Central memory CD8-positive, alpha-beta T cell (primary cell): ENCODE data around the gene SUV39H2.

Experiments used
- ATAC-seq: fragments of 150-1000 bp; cut with Tn5 transposase; replicated peaks from 2 replicates; pipeline ENCODE4 v1.10.0; 2022; ENCODE audit warnings: mild to moderate bottlenecking, moderate FRiP score, moderate number of reproducible peaks; ENCODE audit not compliant: poor library complexity, severe bottlenecking; ENCODE audit errors: extremely low read depth
- DNase-seq, 2 donors: peaks; one replicate each; pipeline ENCODE4 v3.0.0; 2021; ENCODE audit warnings: low spot score in 2 of 2
- H3K27ac Mint-ChIP-seq: one replicate; pipeline ENCODE4 v1.8.0; 2022; ENCODE audit warnings: low read depth, mild to moderate bottlenecking, moderate library complexity, mixed read lengths
- H3K27me3 Mint-ChIP-seq: one replicate; pipeline ENCODE4 v1.8.0; 2022; ENCODE audit warnings: mixed read lengths
- H3K36me3 Mint-ChIP-seq: one replicate; pipeline ENCODE4 v1.8.0; 2022; ENCODE audit warnings: mild to moderate bottlenecking, moderate library complexity, mixed read lengths; ENCODE audit not compliant: insufficient read depth
- H3K4me1 Mint-ChIP-seq: one replicate; pipeline ENCODE4 v1.8.0; 2022; ENCODE audit warnings: mixed read lengths
- H3K4me3 Mint-ChIP-seq: one replicate; pipeline ENCODE4 v1.8.0; 2022; ENCODE audit warnings: mild to moderate bottlenecking, moderate library complexity, mixed read lengths
- H3K9me3 Mint-ChIP-seq: one replicate; pipeline ENCODE4 v1.8.0; 2022; ENCODE audit warnings: mixed read lengths

SUV39H2 gene, protein sequence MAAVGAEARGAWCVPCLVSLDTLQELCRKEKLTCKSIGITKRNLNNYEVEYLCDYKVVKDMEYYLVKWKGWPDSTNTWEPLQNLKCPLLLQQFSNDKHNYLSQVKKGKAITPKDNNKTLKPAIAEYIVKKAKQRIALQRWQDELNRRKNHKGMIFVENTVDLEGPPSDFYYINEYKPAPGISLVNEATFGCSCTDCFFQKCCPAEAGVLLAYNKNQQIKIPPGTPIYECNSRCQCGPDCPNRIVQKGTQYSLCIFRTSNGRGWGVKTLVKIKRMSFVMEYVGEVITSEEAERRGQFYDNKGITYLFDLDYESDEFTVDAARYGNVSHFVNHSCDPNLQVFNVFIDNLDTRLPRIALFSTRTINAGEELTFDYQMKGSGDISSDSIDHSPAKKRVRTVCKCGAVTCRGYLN

DNA sequence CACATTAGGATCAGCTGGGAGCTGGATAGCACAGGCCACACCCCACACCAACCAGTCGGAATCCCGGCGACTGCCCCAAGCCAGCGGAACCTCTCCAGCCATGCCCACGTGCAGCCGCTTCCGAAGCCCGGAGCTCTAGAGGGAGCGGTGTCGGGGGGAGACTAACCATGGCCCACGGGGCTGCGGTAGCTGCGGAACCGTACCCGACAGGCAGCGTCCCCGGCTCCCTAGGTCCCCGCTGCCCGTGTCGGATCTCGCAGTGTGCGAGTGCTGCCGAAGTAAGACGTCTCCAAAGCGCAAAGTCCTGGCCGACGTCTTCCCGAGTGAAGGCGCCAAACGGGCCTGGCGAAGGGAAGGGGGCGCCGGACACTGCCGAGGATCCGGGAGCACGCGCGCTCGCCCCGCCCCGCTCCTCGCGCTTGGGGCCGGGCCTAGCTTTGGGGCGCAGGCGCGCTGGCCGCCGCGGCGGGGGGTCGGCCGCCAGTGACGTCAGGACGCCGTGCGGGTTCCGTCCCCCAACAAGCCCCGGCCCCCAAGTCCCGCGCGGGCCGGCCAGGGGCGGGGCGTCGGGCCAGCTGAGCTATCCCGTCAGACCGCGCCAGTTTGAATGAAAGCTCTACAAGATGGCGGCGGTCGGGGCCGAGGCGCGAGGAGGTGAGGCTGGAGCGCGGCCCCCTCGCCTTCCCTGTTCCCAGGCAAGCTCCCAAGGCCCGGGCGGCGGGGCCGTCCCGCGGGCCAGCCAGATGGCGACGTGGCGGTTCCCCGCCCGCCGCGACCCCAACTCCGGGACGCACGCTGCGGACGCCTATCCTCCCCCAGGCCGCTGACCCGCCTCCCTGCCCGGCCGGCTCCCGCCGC, at the start of gene SUV39H2:
Gene SUV39H2 (plus strand): TSS at position 601 of the 858 bp plus-strand sequence. CDS start 23 bp downstream, at position 624.
- Mint-ChIP-seq H3K9me3 (no peaks in the 10 kb centered on the region), H3K36me3 (peaks cover 8% of the 10 kb centered on the region), H3K27ac (peak within 1 kb of the TSS; percentile 81), H3K4me1 (peaks cover 24% of the 10 kb centered on the region), H3K27me3 (no peaks in the 10 kb centered on the region), H3K4me3 (peak within 1 kb of the TSS; percentile 92)
- DNase-seq (peak; percentile 74 to 81), ATAC-seq (peak; percentile 92)

DNA sequence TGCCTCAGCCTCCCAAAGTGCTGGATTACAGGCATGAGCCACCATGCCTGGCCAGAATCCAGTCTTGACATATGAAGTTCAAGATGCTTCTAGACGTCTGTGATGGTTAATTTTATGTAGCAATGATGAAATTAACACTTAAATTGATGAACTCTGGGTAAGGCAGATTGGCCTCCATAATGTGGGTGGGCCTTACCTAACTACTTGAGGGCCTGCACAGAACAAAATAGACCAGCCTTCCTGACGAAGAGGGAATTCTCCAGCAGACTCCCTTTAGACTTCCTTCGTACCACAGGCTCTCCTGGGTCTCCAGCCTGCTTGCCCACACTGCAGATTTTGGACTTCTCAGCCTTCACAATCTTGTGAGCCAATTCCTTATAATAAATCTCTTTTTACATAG, 45.6 kb upstream of the SUV39H2 start:
- Mint-ChIP-seq H3K36me3 (peaks cover 12% of the 10 kb centered on the region), H3K9me3 (no peaks in the 10 kb centered on the region), H3K4me1 (peaks cover 7% of the 10 kb centered on the region), H3K4me3 (no peak overlapping the region), H3K27ac (no peak overlapping the region), H3K27me3 (no peaks in the 10 kb centered on the region)
- DNase-seq (no peak), ATAC-seq (no peak)

DNA sequence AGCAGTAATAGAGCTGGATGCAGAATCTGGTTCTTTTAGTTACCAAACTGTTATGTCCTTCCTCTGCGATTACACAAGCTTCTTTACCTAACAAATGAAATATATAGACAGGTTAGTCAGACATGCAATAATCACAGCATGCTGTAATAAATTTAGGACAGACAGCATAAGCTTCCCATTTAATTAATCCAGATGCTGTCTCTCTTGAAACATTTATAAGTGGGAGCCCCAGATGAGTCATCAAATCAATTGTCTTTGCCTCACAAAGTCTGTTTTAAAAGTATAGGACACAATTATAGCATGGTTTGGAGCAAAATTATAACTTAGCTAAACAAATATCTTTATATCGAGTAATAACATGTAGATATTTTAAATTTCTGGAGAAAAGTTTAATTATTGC, 42.5 kb upstream of the SUV39H2 start:
- Mint-ChIP-seq H3K9me3 (no peaks in the 10 kb centered on the region), H3K36me3 (peaks cover 21% of the 10 kb centered on the region), H3K4me1 (peaks cover 19% of the 10 kb centered on the region), H3K27me3 (no peaks in the 10 kb centered on the region), H3K27ac (no peak overlapping the region), H3K4me3 (no peak overlapping the region)
- ATAC-seq (no peak), DNase-seq (no peak)

DNA sequence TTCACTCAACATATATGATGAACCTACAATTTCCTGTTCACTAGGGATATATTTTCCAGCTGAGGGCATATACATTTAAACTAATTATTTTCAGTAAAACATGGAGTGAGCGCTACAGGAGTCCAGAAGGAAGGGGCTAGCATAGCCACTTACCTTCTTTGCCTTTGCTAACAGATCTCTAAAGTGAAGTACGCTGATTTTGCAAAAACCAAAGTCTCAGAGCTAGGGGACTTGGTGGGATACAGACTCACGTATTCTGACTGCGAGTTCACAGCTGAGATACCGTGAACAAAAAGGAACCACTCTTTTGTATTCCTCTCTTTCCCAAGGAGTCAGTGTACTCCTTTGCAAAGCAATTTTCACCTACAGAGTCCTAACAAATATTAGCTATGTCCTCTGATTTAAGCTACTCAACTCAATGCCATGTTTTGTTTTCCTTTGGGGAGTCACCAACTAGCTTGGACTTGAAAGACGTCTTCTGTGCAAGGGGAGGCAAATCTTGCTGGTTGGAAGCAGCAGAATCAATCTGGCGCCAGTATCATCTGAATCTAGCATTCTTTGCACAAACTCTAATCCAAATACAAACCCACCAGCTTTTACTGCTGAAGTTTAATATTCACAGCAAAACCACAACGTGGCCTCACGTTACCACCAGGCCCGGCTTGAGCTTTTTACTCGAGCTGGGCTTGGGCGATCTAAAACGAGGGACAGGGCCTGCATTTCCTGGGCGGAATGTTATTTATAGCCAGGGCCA, 41.5 kb upstream of the SUV39H2 start:
- Mint-ChIP-seq H3K9me3 (no peaks in the 10 kb centered on the region), H3K4me3 (peak overlapping the region; percentile 96), H3K27ac (peak overlapping the region; percentile 93), H3K36me3 (peaks cover 28% of the 10 kb centered on the region), H3K4me1 (peaks cover 23% of the 10 kb centered on the region), H3K27me3 (no peaks in the 10 kb centered on the region)
- no peak for ATAC-seq
- DNase-seq, result no peak

DNA sequence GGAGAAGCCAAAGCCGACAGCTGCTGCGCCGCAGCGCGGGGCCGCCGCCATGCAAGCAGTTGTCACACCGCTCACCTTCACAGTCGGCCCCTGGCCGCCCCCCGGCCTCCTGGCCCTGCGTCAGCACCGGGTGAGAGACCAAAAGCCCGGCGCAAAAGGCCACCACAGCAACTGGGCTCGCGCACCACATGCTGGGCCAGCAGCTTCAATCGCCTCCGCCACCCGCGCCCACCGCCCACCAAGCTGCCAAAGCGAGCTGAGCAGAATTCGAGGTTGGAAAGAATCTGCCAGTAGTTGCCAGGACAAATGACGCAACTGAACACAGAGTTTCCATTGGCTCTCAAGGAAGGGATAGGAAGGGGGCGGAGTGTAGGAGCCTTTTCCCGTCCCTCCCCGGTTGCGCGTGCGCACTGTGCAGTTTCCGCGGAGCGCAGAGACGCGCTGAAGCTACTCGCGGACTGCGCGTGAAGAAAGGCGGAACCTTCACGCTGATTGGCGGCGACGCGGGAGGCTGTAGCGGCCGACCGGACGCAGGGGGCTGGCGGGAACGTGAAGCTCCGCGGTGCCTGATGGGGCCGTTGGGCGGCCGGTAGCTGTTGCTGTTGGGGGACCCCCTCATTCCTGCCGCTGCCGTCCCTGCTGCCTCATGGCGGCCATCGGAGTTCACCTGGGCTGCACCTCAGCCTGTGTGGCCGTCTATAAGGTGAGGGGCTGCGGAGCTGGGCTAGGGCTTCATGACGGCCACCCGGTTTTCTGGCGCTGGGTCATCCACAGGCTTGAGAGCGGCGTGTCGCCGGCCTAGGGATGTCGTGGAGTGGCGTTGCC, 40.7 kb upstream of the SUV39H2 start, which contains the start of the genes CDNF, HSPA14 and MSANTD7:
Gene CDNF (minus strand): TSS at position 281 of the 825 bp plus-strand sequence. CDS start 91 bp downstream, at position 190.
Gene HSPA14 (plus strand): TSS at position 550 of the 825 bp plus-strand sequence. CDS start 97 bp downstream, at position 647.
Gene MSANTD7 (plus strand): TSS at position 550 of the 825 bp plus-strand sequence. CDS start 3,979 bp downstream, outside the sequence.
- DNase-seq, result peak; percentile 99
- H3K27me3 Mint-ChIP-seq, result no peaks in the 10 kb centered on the region
- peaks cover 26% of the 10 kb centered on the region for H3K36me3 Mint-ChIP-seq
- peak within 1 kb of the TSS; percentile 93 for H3K27ac Mint-ChIP-seq
- peak within 1 kb of the TSS; percentile 96 for H3K4me3 Mint-ChIP-seq
- no peaks in the 10 kb centered on the region for H3K9me3 Mint-ChIP-seq
- peaks cover 25% of the 10 kb centered on the region for H3K4me1 Mint-ChIP-seq
- peak; percentile 93 for ATAC-seq

DNA sequence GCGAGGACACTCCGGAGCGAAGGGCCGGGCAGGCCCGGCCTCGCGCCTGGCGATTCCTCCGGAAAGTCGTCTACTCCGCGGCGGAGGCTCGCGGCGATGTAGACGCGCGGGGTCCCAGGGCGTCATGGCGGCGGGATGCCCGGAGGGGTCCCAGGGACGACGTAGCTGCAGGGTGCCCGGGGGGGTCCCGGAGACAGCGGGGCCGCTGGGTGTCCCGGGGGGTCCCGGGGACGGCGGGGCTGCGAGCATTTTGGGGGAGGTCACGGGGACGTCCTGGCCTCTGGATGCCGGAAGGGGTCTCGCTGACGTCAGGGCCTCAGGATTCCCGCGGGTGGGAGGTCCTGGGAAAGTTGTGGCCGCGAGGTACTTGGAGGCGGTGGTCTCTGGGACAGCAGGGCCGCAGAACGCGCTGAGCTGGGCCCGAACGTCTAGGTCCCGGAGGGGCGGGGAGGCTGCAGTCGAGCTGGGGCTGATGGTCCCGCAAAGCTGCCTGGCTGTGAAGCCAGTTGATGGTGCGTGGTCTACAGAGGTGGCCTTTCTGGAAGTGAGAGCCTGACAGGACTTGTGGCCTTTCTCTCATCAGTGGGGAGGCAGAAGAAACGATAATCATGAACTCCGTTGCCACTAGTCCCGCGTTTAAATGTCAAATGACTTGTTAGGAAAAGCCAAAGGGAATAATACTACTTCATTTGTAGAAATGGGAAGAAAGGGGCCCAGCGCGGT, 39.9 kb upstream of the SUV39H2 start:
- Mint-ChIP-seq H3K27me3 (no peaks in the 10 kb centered on the region), H3K27ac (peak overlapping the region; percentile 93), H3K36me3 (peaks cover 31% of the 10 kb centered on the region), H3K4me3 (peak overlapping the region; percentile 96), H3K9me3 (no peaks in the 10 kb centered on the region), H3K4me1 (peaks cover 25% of the 10 kb centered on the region)
- ATAC-seq, result peak; percentile 2
- DNase-seq, result peak in 1 of 2 donors; percentile 18

DNA sequence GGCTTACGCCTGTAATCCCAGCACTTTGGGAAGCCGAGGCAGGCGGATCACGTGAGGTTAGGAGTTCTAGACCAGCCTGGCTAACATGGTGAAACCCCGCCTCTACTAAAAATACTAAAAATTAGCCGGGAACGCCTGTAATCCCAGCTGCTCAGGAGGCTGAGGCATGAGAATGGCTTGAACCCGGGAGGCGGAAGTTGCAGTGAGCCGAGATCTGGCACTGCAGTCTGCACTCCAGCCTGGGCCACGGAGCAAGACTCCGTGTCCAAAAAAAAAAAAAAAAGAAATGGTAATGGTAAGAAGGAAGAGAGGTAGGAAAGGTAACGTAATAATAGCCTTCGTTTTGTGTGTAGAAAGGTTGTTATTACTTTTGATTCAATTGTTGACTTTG, 39.4 kb upstream of the SUV39H2 start:
- Mint-ChIP-seq H3K36me3 (peaks cover 36% of the 10 kb centered on the region), H3K4me3 (peak overlapping the region; percentile 96), H3K27me3 (no peaks in the 10 kb centered on the region), H3K27ac (peak overlapping the region; percentile 93), H3K9me3 (no peaks in the 10 kb centered on the region), H3K4me1 (peaks cover 27% of the 10 kb centered on the region)
- no peak for DNase-seq
- no peak for ATAC-seq

DNA sequence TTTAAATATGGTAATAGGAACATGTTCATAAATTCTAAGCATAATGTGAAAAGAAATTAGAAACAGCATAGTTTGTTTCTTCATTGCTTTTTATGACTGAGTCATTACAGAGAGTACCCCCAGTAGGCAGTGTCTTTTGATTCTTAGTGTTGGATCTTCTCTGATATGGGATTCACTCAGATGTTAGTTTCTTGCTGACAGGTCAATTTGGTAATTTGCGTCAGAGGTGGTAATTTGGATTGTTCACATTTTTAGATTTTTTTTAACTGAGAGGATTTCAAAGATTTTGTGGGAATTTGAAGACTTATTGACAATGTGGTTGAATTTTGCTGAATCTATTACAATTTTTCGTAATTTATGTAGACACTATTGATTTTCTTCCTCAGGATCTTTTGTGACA, 38.5 kb upstream of the SUV39H2 start:
- H3K4me1 Mint-ChIP-seq, result peaks cover 36% of the 10 kb centered on the region
- peaks cover 40% of the 10 kb centered on the region for H3K36me3 Mint-ChIP-seq
- H3K27me3 Mint-ChIP-seq, result no peaks in the 10 kb centered on the region
- ATAC-seq (no peak), DNase-seq (no peak)
- H3K4me3 Mint-ChIP-seq, result peak overlapping the region; percentile 18
- no peak overlapping the region for H3K27ac Mint-ChIP-seq
- H3K9me3 Mint-ChIP-seq, result no peaks in the 10 kb centered on the region

DNA sequence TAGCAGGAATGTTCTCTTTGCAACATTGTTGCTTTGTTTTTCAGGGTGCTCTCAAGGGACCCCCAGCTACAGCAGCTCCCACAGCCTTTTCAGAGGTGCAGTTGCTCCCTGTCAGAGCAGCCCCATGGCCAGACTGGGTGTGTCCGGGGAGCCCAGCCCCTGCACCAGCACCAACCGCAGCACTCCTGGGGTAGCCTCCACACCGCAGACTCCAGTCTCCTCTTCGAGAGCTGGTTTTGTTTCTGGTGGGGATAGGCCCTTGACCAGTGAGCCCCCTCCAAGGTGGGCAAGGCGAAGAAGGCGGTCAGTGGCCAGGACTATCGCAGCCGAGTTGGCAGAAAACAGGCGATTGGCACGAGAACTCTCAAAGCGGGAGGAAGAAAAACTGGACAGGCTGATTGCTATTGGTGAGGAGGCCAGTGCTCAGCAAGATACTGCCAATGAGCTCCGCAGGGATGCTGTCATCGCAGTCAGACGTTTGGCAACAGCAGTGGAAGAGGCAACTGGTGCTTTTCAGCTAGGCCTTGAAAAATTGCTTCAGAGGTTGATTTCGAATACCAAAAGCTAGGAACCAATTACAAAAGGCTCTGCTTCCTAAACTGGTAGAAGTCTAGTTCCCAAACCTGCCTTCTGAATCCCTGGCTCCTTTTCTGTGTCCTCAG, 35.2 kb upstream of the SUV39H2 start:
- DNase-seq, result no peak
- ATAC-seq, result no peak
- Mint-ChIP-seq H3K27ac (no peak overlapping the region), H3K36me3 (peaks cover 34% of the 10 kb centered on the region), H3K27me3 (no peaks in the 10 kb centered on the region), H3K4me1 (peaks cover 39% of the 10 kb centered on the region), H3K4me3 (no peak overlapping the region), H3K9me3 (no peaks in the 10 kb centered on the region)

DNA sequence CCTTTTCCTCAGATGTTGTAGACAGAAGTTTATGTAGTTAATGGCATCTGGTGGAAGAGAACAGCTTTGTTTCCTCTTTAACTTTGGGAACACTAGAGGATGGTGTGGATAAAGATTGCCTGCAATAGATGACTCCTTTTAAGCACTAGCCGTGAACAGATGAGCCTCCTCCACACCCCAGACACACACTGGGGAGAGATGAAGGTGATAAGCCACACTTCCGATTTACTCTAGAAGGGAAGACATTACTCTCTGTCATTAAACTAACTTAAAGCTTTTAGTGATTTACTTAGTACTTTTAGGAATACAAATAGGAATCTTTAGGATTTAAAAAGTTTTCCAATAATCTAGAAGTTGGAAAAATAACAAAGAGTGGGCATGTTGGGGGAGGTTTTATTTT, 33.7 kb upstream of the SUV39H2 start:
- Mint-ChIP-seq H3K4me1 (peaks cover 31% of the 10 kb centered on the region), H3K9me3 (no peaks in the 10 kb centered on the region), H3K36me3 (peaks cover 37% of the 10 kb centered on the region), H3K27me3 (no peaks in the 10 kb centered on the region), H3K4me3 (no peak overlapping the region), H3K27ac (peak overlapping the region; percentile 46)
- DNase-seq (no peak), ATAC-seq (no peak)

DNA sequence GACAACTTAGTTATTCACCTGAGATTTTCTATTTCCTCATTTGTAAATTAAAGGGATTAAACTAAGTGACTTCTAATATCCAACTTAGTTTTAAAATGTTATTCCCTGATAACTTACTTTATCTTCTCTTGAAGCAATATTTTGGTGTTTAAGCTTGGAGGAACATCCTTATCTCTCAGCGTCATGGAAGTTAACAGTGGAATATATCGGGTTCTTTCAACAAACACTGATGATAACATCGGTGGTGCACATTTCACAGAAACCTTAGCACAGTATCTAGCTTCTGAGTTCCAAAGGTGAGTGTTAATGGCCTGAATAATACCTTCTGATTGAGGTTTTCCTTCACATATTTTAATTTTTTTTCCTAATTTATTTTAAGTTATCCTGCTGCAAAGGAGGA, 26.4 kb upstream of the SUV39H2 start:
- ATAC-seq, result no peak
- no peaks in the 10 kb centered on the region for H3K4me1 Mint-ChIP-seq
- H3K4me3 Mint-ChIP-seq, result no peak overlapping the region
- H3K27ac Mint-ChIP-seq, result no peak overlapping the region
- H3K27me3 Mint-ChIP-seq, result no peaks in the 10 kb centered on the region
- no peaks in the 10 kb centered on the region for H3K9me3 Mint-ChIP-seq
- no peak for DNase-seq
- peaks cover 39% of the 10 kb centered on the region for H3K36me3 Mint-ChIP-seq
